ENCODE data around the gene RAPGEF5.

- no peak for TF ChIP-seq POLR2AphosphoS5 (IDR thresholded peaks at IDR 0.05; ENCODE audit: low read depth, low read length)
- no peak for TF ChIP-seq CTCF (IDR thresholded peaks at IDR 0.05 in 2 of 3, conservative IDR thresholded peaks at IDR 0.05 in 1 of 3; ENCODE audit: borderline replicate concordance in 1 of 3, insufficient read depth in 1 of 3, low read depth in 2 of 3, low read length in 2 of 3)
- no peak for TF ChIP-seq POLR2A (IDR thresholded peaks at IDR 0.05; ENCODE audit: borderline replicate concordance, extremely low read depth, insufficient read depth, insufficient read length)
- TF ChIP-seq ZBTB33 (IDR thresholded peaks at IDR 0.05; ENCODE audit: extremely low read depth, insufficient replicate concordance, low read length): no peak
- no peak for TF ChIP-seq EGR1 (IDR thresholded peaks at IDR 0.05; ENCODE audit: low read depth)
- TF ChIP-seq CBX3 (IDR thresholded peaks at IDR 0.05; ENCODE audit: low read depth): no peak
Measured at GRCh38 chr7:22361795-22362194, 4.8 kb upstream of the RAPGEF5 start.
